ENCODE results near the gene EPHX1. TPM values are rescaled to one million over a fixed set of nuclear protein-coding genes. Genes with fewer than 3 reads are reported as not detected.
A peak's percentile ranks its signal among the peaks of the same experiment; 100 is the strongest.

EPHX1 gene
- total and polyA plus RNA-seq, 12 donors = 251 to 3,548 (median 1,658) TPM

DNA sequence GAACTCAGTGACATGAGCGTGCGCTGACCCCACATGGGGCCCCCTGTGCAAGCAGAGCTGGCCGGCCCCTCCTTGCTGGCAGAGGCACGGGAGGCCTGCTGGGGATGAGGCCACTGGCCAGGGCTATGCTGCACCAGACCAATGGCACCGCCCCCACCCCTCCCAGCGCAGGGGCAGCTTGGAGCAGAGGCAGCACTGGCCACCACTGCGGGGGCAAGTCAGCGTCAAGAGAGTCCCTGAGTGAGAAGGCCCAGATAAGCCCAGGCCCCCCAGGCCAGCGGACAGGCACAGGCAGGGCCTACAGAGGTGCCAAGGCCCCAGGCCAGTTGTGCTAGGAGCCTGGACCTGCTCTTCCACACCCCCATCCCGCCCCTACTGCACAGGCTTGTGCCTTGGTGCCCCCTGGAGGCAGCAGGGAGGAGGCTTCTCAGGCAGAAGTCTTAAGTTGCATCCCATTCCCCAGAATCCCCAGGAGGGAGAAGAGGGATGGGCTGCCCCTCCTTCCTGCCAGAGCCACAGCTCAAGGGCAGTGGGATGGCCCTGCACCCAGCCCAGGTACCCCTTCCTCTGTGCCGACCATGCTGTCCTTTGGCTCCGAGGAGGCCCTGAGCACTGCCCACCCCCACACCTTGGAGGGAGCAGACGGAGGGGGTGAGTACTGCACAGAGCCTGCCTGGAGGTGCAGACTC, 35.8 kb downstream of the EPHX1 start:
- intact Hi-C loops (cut with DNase I) = loop anchor here (10.0 kb wide), 2 partner anchors 69 to 71 kb away; partner anchors contain the start of gene SRP9 (in 1 of the 2)
- H3K36me3 ChIP-seq (replicated peaks in 1 of 2) = peaks cover 0 to 70% of the 10 kb centered on the region in 2 donors
- peak overlapping the region in 3 of 5 donors; percentile 42 to 80 (median 54) for H3K27ac ChIP-seq
- H3K4me1 ChIP-seq (replicated peaks in 1 of 2) = peaks cover 4 to 11% of the 10 kb centered on the region in 2 donors
- no peaks in the 10 kb centered on the region for H3K27me3 ChIP-seq
- WGBS, 4 donors = 20 to 50% (median 41%) methylated on average over 1 to 13 of the region's 13 CpGs
- no peak overlapping the region for H3K4me3 ChIP-seq
- TF ChIP-seq POLR2A (IDR thresholded peaks at IDR 0.05) = peak in 1 of 2 donors; percentile 12
- TF ChIP-seq, protein P1, sequence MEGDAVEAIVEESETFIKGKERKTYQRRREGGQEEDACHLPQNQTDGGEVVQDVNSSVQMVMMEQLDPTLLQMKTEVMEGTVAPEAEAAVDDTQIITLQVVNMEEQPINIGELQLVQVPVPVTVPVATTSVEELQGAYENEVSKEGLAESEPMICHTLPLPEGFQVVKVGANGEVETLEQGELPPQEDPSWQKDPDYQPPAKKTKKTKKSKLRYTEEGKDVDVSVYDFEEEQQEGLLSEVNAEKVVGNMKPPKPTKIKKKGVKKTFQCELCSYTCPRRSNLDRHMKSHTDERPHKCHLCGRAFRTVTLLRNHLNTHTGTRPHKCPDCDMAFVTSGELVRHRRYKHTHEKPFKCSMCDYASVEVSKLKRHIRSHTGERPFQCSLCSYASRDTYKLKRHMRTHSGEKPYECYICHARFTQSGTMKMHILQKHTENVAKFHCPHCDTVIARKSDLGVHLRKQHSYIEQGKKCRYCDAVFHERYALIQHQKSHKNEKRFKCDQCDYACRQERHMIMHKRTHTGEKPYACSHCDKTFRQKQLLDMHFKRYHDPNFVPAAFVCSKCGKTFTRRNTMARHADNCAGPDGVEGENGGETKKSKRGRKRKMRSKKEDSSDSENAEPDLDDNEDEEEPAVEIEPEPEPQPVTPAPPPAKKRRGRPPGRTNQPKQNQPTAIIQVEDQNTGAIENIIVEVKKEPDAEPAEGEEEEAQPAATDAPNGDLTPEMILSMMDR (IDR thresholded peaks at IDR 0.05) = peak; percentile 45 to 80 (median 69)
- DNase-seq = peak; percentile 79 to 89 (median 87)
- no peaks in the 10 kb centered on the region for H3K9me3 ChIP-seq (replicated peaks in 1 of 3)

DNA sequence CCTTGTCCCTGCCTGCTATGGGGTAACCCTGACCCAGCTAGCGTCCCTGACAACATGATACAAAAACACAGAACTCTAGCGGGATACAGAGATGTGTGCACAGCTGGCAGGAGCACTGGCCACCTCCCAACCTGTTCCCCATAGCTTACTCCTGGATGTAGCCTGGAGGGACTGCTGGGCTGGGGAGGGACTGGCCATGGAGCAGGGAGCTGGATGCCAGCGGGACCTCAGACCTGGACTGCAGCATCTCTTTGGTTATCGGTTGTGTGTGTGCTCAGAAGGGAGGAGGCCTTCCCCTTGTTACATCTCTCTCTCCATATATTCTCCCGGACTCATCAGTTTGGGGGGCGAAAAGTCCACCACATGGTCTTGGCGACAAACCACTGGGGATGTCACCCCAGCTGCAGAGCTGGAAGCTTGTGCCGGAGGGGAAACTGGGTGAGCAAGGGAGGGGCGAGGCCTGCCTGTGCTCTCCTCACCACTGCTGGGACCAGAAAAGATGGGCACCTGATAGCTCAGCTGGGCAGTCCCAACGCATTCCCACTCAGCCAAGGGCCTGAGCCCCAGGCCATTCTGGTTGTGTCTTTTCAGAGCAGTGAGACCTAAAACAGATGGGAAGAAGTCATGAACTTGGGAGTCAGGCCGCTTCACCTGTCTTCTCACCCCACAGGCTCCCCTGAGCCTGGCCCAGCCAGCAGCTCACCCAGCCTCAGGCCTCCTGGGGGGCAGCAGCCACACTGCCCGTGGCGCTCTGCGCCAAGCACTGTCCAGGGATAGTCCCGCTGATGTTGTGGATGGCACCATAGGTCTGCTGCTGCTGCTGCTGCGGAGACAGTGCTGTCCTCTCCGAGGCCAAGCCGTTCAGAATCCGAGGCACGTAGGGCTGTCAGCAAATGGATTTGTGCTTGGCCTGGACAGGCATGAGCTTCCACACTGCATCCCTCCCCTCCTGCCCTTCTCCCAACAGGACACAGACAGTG, 36.7 kb downstream of the EPHX1 start:
- peak overlapping the region in 3 of 5 donors; percentile 35 to 80 (median 54) for H3K27ac ChIP-seq
- TF ChIP-seq POLR2A (IDR thresholded peaks at IDR 0.05) = no peak
- TF ChIP-seq, protein P1 (IDR thresholded peaks at IDR 0.05) = peak in 1 of 6 experiments; percentile 5
- WGBS, 4 donors = 64 to 73% (median 68%) methylated on average over 15 to 20 of the region's 20 CpGs
- DNase-seq = peak in 1 of 7 donors; percentile 43
- H3K4me1 ChIP-seq (replicated peaks in 1 of 2) = peaks cover 4 to 11% of the 10 kb centered on the region in 2 donors
- intact Hi-C loops (cut with DNase I) = loop anchor here (10.0 kb wide), 2 partner anchors 68 to 72 kb away; partner anchors contain the start of gene SRP9 (in 1 of the 2)
- H3K4me3 ChIP-seq = no peak overlapping the region
- H3K9me3 ChIP-seq (replicated peaks in 1 of 3) = no peaks in the 10 kb centered on the region
- no peaks in the 10 kb centered on the region for H3K27me3 ChIP-seq
- H3K36me3 ChIP-seq (replicated peaks in 1 of 2) = peaks cover 0 to 61% of the 10 kb centered on the region in 2 donors

DNA sequence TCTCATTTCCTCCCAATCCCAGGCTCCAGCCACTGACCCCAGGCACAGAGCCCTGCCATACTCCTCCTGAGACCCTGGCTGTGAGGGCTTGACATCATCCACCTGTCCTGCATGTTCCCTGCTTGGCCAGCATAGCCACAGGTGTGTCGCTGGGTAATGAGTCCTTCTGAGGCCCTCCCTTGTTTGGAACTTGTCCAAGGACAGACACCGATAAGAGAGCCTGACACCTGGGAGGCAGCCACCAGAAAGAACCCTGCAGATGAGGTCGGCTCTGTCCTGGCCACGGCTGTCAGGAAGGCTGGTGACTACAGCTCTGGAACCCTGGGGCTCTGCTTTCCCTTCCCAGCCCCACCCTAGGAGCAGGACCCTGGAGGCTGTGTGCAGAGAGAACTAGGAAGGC, 37.7 kb downstream of the EPHX1 start:
- peaks cover 0 to 51% of the 10 kb centered on the region in 2 donors for H3K36me3 ChIP-seq (replicated peaks in 1 of 2)
- H3K27ac ChIP-seq = peak overlapping the region in 3 of 5 donors; percentile 35 to 80 (median 38)

More for the DNA sequence above, 37.7 kb downstream of the EPHX1 start:
- DNase-seq = peak in 3 of 7 donors; percentile 41 to 58 (median 49)
- intact Hi-C loops (cut with DNase I) = loop anchor here (10.0 kb wide), 2 partner anchors 67 to 73 kb away; partner anchors contain the start of gene SRP9 (in 1 of the 2)
- Histone ChIP-seq H3K4me1 (replicated peaks in 1 of 2) (peaks cover 0 to 5% of the 10 kb centered on the region in 2 donors), H3K4me3 (no peak overlapping the region), H3K9me3 (replicated peaks in 1 of 3) (no peaks in the 10 kb centered on the region), H3K27me3 (no peaks in the 10 kb centered on the region)
- TF ChIP-seq, protein P1 (IDR thresholded peaks at IDR 0.05) = no peak
- no peak for TF ChIP-seq POLR2A (IDR thresholded peaks at IDR 0.05)
- WGBS, 4 donors = 40 to 41% (median 40%) methylated on average over 1 to 4 of the region's 4 CpGs

Measured in adrenal gland (tissue), 12 donors.